ENCODE measurements around the gene STXBP1. TPM values are rescaled to one million over a fixed set of nuclear protein-coding genes. Genes with fewer than 3 reads are reported as not detected.

The STXBP1 gene
- total and polyA plus RNA-seq, 2 of the 13 experiments (the other 11 are each of a cell fraction or from before 2014, with no cell fraction given) = 2.9 TPM

DNA sequence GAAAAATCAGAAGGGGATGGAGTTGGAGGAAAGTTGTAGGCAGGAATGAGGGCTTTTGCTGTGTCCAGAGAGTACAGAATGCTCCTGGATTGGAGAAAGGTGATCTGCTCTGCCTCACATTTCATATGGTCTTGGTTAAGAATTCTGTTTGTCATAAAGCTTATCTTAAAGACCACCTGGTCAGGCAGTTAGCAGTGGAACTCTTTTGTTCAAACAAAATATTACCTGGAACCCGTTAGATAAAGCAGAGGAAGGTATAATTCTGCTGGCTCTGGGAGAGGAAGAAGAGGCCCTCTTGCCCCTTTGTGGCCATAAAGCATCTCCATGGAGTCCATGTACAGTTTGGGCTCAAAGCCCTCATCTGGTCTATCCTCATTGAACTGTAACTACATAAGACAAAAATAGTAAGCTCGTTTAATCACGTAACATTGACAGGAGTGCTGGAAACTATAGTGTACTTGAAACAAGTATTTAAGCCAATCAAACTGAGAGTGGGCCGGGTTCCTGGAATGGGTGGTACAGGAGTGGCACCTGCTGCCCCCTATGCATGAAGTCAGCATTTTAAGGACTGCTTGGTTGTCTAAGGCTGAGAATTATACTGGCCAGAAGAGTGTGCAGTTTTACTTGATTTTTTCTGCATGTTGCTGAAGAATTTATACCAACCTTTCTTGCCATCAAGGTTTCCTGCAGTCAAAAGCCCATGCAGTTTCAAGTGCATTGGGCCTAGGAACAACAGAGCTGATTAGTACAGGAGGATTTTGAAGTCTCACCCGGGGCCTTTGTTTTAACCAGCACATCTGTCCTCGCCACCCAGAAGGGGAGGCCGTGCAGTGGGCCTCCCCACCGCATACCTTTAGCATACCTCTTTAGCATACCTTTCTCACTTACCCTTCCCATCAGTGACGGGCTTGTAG, 39.9 kb downstream of the STXBP1 start:
- no peak overlapping the region for H2AFZ ChIP-seq (ENCODE audit: low read length)
- no peak overlapping the region for H3K27ac ChIP-seq (ENCODE audit: extremely low read length, insufficient read depth, low read length)
- no peaks in the 10 kb centered on the region for H3K4me1 ChIP-seq (ENCODE audit: insufficient read depth, low read length)
- H3K9me3 ChIP-seq (ENCODE audit: low read length) = no peaks in the 10 kb centered on the region
- 82% methylated on average over 9 of the region's 9 CpGs for WGBS (ENCODE audit: low lambda C conversion rate)
- ATAC-seq = no peak
- FAIRE-seq = no peak
- no peak overlapping the region for H3K4me2 ChIP-seq (ENCODE audit: low read depth, low read length)
- intact Hi-C loops (cut with micrococcal nuclease; ENCODE audit: unreplicated experiment) = no loop called here
- H3K9ac ChIP-seq (ENCODE audit: insufficient read depth, low read depth, low read length) = no peak overlapping the region
- H3K4me3 ChIP-seq (replicated peaks in 1 of 3; ENCODE audit: insufficient read depth in 1 of 3, low read depth in 2 of 3, low read length in 3 of 3) = no peak overlapping the region
- no peaks in the 10 kb centered on the region for H3K79me2 ChIP-seq (ENCODE audit: insufficient read depth, low read length)
- no TSS peak for BruUV-seq (replicated peaks)
- CTCF ChIA-PET (ENCODE audit: low intra/inter-chr PET ratio, low total read pairs) = no interaction called here
- no peaks in the 10 kb centered on the region for H3K27me3 ChIP-seq (ENCODE audit: control insufficient read depth in 1 of 2, insufficient read depth in 2 of 2, low read length in 2 of 2)
- in situ Hi-C loops (cut with HindIII; ENCODE audit: extremely low pct_ligation_motif_present, low pct_unique_long_range_greater_than_20kb) = no loop called here
- no peak for DNase-seq (ENCODE audit: low spot score)
- POLR2A ChIA-PET = no interaction called here
- no peaks in the 10 kb centered on the region for H3K36me3 ChIP-seq (replicated peaks in 1 of 2; ENCODE audit: control insufficient read depth in 1 of 2, insufficient read depth in 2 of 2, low read length in 2 of 2)
- no peaks in the 10 kb centered on the region for H4K20me1 ChIP-seq (ENCODE audit: insufficient read depth, low read length)
- no peak for TF ChIP-seq CC2D1A (CRISPR knock-in tag; IDR thresholded peaks at IDR 0.05)
- TF ChIP-seq, protein P1, sequence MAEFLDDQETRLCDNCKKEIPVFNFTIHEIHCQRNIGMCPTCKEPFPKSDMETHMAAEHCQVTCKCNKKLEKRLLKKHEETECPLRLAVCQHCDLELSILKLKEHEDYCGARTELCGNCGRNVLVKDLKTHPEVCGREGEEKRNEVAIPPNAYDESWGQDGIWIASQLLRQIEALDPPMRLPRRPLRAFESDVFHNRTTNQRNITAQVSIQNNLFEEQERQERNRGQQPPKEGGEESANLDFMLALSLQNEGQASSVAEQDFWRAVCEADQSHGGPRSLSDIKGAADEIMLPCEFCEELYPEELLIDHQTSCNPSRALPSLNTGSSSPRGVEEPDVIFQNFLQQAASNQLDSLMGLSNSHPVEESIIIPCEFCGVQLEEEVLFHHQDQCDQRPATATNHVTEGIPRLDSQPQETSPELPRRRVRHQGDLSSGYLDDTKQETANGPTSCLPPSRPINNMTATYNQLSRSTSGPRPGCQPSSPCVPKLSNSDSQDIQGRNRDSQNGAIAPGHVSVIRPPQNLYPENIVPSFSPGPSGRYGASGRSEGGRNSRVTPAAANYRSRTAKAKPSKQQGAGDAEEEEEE (CRISPR knock-in tag; IDR thresholded peaks at IDR 0.05; ENCODE audit: borderline replicate concordance) = no peak
- no peak for TF ChIP-seq RARG (CRISPR knock-in tag; IDR thresholded peaks at IDR 0.05; ENCODE audit: low read depth)
- TF ChIP-seq ZNF530 (CRISPR knock-in tag; IDR thresholded peaks at IDR 0.05; ENCODE audit: low read depth) = no peak
- no peak for TF ChIP-seq GABPA (IDR thresholded peaks at IDR 0.05; ENCODE audit: low read depth, low read length)
- no peak for TF ChIP-seq GABPA (CRISPR knock-in tag; IDR thresholded peaks at IDR 0.05; ENCODE audit: low read depth)
- TF ChIP-seq ZNF329 (CRISPR knock-in tag; IDR thresholded peaks at IDR 0.05; ENCODE audit: low read depth) = no peak
- TF ChIP-seq, protein P2, sequence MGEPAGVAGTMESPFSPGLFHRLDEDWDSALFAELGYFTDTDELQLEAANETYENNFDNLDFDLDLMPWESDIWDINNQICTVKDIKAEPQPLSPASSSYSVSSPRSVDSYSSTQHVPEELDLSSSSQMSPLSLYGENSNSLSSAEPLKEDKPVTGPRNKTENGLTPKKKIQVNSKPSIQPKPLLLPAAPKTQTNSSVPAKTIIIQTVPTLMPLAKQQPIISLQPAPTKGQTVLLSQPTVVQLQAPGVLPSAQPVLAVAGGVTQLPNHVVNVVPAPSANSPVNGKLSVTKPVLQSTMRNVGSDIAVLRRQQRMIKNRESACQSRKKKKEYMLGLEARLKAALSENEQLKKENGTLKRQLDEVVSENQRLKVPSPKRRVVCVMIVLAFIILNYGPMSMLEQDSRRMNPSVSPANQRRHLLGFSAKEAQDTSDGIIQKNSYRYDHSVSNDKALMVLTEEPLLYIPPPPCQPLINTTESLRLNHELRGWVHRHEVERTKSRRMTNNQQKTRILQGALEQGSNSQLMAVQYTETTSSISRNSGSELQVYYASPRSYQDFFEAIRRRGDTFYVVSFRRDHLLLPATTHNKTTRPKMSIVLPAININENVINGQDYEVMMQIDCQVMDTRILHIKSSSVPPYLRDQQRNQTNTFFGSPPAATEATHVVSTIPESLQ (CRISPR knock-in tag; conservative IDR thresholded peaks at IDR 0.05) = no peak
- no peak for TF ChIP-seq ZNF782 (CRISPR knock-in tag; IDR thresholded peaks at IDR 0.05; ENCODE audit: borderline replicate concordance)
- TF ChIP-seq ZSCAN21 (CRISPR knock-in tag; IDR thresholded peaks at IDR 0.05; ENCODE audit: borderline replicate concordance) = no peak
- TF ChIP-seq ZNF550 (CRISPR knock-in tag; IDR thresholded peaks at IDR 0.05; ENCODE audit: borderline replicate concordance) = no peak
- TF ChIP-seq, protein P3, sequence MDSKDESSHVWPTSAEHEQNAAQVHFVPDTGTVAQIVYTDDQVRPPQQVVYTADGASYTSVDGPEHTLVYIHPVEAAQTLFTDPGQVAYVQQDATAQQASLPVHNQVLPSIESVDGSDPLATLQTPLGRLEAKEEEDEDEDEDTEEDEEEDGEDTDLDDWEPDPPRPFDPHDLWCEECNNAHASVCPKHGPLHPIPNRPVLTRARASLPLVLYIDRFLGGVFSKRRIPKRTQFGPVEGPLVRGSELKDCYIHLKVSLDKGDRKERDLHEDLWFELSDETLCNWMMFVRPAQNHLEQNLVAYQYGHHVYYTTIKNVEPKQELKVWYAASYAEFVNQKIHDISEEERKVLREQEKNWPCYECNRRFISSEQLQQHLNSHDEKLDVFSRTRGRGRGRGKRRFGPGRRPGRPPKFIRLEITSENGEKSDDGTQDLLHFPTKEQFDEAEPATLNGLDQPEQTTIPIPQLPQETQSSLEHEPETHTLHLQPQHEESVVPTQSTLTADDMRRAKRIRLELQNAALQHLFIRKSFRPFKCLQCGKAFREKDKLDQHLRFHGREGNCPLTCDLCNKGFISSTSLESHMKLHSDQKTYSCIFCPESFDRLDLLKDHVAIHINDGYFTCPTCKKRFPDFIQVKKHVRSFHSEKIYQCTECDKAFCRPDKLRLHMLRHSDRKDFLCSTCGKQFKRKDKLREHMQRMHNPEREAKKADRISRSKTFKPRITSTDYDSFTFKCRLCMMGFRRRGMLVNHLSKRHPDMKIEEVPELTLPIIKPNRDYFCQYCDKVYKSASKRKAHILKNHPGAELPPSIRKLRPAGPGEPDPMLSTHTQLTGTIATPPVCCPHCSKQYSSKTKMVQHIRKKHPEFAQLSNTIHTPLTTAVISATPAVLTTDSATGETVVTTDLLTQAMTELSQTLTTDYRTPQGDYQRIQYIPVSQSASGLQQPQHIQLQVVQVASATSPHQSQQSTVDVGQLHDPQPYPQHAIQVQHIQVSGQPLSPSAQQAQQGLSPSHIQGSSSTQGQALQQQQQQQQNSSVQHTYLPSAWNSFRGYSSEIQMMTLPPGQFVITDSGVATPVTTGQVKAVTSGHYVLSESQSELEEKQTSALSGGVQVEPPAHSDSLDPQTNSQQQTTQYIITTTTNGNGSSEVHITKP (CRISPR knock-in tag; IDR thresholded peaks at IDR 0.05; ENCODE audit: low read depth) = no peak
- TF ChIP-seq ZFP82 (CRISPR knock-in tag; IDR thresholded peaks at IDR 0.05; ENCODE audit: borderline replicate concordance) = no peak

Data from HepG2 (cell line).